ENCODE results near the gene RBM28. TPM values are rescaled to one million over a fixed set of nuclear protein-coding genes. Genes with fewer than 3 reads are reported as not detected.

The RBM28 gene
- total RNA-seq, 1 experiment from 2014 or later, result 54.1 TPM

DNA sequence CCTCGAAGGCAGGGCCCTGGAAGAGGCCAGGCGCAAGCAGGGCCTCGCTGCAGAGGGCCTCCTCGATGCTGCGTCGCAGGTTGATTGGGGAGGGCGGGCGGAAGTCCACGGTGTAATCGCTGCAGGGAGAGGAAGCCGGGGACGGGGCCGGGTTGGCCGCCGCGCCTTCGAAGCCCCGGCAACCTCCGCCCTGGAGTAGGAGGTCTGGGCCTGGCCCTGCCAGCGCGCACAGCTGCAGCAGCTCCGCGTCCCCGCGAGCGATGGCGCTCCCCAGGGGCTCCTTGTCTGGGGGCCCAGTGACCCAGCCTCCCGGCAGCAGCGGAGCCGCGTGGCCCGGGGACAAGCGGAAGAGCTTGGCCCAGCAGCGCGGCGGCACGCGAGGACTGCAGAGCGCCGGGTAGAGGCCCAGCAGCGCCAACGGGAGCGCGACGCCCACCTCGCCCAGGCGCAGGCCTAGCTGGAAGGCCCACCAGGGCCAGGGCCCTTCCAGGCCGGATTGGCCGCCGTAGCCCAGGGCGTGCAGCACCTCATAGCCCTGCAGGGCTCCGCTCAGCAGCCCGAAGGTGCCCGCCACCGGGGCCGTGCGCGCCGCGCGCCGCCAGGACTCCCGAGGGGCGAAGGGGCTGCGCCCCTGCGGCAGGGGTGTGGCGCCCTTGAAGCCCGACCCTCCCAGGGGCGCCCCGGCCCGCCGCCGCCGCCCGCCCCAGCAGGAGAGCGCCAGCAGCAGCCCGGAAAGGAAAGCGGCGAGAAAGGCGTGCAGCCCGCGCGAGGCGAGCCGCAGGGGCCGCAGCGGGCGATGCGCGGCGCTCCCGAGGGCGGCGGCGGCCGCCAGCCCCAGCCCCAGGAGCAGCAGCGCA, 7.8 kb upstream of the RBM28 start:
- POLR2A ChIA-PET, result no interaction called here
- DNase-seq (ENCODE audit: low read depth, low spot score) (no peak), ATAC-seq (no peak)
- intact Hi-C loops (cut with micrococcal nuclease; ENCODE audit: unreplicated experiment), result no loop called here
- Histone ChIP-seq H3K4me3 (ENCODE audit: low read depth in 2 of 2, low read length in 2 of 2) (no peak overlapping the region), H3K27ac (ENCODE audit: low read length) (no peak overlapping the region), H3K9me3 (ENCODE audit: control insufficient read depth, insufficient read depth, low read depth, low read length) (no peaks in the 10 kb centered on the region), H3K36me3 (ENCODE audit: control insufficient read depth, insufficient read depth, low read length) (no peaks in the 10 kb centered on the region), H3K4me1 (ENCODE audit: control insufficient read depth, insufficient read depth, low read length) (no peaks in the 10 kb centered on the region), H3K27me3 (ENCODE audit: control insufficient read depth, insufficient read depth, low read length) (no peaks in the 10 kb centered on the region)
- BruUV-seq (replicated peaks), result no TSS peak
- no peak for TF ChIP-seq POLR2AphosphoS5 (IDR thresholded peaks at IDR 0.05; ENCODE audit: low read depth, low read length)
- no peak for TF ChIP-seq SIN3A (IDR thresholded peaks at IDR 0.05; ENCODE audit: borderline replicate concordance, insufficient read depth, low read depth, low read length)
- TF ChIP-seq TCF7L2 (IDR thresholded peaks at IDR 0.05; ENCODE audit: low read depth, low read length), result no peak
- TF ChIP-seq, protein P1, sequence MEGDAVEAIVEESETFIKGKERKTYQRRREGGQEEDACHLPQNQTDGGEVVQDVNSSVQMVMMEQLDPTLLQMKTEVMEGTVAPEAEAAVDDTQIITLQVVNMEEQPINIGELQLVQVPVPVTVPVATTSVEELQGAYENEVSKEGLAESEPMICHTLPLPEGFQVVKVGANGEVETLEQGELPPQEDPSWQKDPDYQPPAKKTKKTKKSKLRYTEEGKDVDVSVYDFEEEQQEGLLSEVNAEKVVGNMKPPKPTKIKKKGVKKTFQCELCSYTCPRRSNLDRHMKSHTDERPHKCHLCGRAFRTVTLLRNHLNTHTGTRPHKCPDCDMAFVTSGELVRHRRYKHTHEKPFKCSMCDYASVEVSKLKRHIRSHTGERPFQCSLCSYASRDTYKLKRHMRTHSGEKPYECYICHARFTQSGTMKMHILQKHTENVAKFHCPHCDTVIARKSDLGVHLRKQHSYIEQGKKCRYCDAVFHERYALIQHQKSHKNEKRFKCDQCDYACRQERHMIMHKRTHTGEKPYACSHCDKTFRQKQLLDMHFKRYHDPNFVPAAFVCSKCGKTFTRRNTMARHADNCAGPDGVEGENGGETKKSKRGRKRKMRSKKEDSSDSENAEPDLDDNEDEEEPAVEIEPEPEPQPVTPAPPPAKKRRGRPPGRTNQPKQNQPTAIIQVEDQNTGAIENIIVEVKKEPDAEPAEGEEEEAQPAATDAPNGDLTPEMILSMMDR (IDR thresholded peaks at IDR 0.05), result no peak
- TF ChIP-seq, protein P2, sequence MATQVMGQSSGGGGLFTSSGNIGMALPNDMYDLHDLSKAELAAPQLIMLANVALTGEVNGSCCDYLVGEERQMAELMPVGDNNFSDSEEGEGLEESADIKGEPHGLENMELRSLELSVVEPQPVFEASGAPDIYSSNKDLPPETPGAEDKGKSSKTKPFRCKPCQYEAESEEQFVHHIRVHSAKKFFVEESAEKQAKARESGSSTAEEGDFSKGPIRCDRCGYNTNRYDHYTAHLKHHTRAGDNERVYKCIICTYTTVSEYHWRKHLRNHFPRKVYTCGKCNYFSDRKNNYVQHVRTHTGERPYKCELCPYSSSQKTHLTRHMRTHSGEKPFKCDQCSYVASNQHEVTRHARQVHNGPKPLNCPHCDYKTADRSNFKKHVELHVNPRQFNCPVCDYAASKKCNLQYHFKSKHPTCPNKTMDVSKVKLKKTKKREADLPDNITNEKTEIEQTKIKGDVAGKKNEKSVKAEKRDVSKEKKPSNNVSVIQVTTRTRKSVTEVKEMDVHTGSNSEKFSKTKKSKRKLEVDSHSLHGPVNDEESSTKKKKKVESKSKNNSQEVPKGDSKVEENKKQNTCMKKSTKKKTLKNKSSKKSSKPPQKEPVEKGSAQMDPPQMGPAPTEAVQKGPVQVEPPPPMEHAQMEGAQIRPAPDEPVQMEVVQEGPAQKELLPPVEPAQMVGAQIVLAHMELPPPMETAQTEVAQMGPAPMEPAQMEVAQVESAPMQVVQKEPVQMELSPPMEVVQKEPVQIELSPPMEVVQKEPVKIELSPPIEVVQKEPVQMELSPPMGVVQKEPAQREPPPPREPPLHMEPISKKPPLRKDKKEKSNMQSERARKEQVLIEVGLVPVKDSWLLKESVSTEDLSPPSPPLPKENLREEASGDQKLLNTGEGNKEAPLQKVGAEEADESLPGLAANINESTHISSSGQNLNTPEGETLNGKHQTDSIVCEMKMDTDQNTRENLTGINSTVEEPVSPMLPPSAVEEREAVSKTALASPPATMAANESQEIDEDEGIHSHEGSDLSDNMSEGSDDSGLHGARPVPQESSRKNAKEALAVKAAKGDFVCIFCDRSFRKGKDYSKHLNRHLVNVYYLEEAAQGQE (IDR thresholded peaks at IDR 0.05; ENCODE audit: insufficient read depth in 1 of 2, low read depth in 2 of 2, low read length in 1 of 2), result no peak
- CTCF ChIA-PET, result no interaction called here
- in situ Hi-C loops (cut with HindIII; ENCODE audit: low pct_unique_long_range_greater_than_20kb, low sequenced_read_pairs), result no loop called here

DNA sequence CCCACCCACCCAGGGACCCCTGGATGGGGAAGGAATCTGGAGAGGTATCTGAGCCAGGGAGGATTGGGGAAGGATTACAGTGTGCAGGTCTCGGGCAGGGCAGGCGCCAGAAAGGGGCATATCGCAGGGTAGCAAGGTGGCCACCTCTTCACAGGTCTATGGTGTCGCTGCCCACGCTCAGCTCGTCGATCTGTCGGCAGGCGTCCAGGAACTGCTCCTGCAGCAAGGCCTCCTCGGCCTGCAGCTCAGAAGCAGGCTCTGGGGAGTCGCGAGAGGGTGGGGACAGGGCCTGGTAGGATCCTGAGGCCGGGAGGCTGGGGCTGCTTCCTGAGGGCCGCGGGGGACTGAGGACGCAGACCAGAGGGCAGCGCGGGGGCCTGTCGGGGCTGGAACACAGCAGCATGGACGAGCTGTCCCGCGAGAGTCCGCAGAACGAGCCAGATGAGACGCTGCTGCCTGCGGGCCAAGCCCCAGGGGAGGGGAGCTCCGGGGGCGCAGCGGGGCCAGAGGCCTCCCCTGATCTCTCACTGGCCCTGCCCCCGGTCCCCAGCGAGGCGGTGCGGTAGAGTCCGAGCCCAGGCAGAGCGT, 7.1 kb upstream of the RBM28 start:
- CTCF ChIA-PET, result no interaction called here
- POLR2A ChIA-PET, result no interaction called here

More for the DNA sequence above, 7.1 kb upstream of the RBM28 start:
- no TSS peak for BruUV-seq (replicated peaks)
- Histone ChIP-seq H3K9me3 (ENCODE audit: control insufficient read depth, insufficient read depth, low read depth, low read length) (no peaks in the 10 kb centered on the region), H3K27me3 (ENCODE audit: control insufficient read depth, insufficient read depth, low read length) (no peaks in the 10 kb centered on the region), H3K4me1 (ENCODE audit: control insufficient read depth, insufficient read depth, low read length) (no peaks in the 10 kb centered on the region), H3K36me3 (ENCODE audit: control insufficient read depth, insufficient read depth, low read length) (no peaks in the 10 kb centered on the region), H3K4me3 (ENCODE audit: low read depth in 2 of 2, low read length in 2 of 2) (no peak overlapping the region), H3K27ac (ENCODE audit: low read length) (no peak overlapping the region)
- intact Hi-C loops (cut with micrococcal nuclease; ENCODE audit: unreplicated experiment), result no loop called here
- TF ChIP-seq TCF7L2 (IDR thresholded peaks at IDR 0.05; ENCODE audit: low read depth, low read length) (no peak), POLR2AphosphoS5 (IDR thresholded peaks at IDR 0.05; ENCODE audit: low read depth, low read length) (no peak), SIN3A (IDR thresholded peaks at IDR 0.05; ENCODE audit: borderline replicate concordance, insufficient read depth, low read depth, low read length) (no peak)
- TF ChIP-seq, protein P2 (IDR thresholded peaks at IDR 0.05; ENCODE audit: insufficient read depth in 1 of 2, low read depth in 2 of 2, low read length in 1 of 2), result no peak
- TF ChIP-seq, protein P1 (IDR thresholded peaks at IDR 0.05), result no peak
- in situ Hi-C loops (cut with HindIII; ENCODE audit: low pct_unique_long_range_greater_than_20kb, low sequenced_read_pairs), result no loop called here
- DNase-seq (ENCODE audit: low read depth, low spot score) (no peak), ATAC-seq (no peak)

Measured in Panc1 (cell line).